CD4-positive, alpha-beta T cell treated with Interleukin-12 subunit alpha and Interleukin-12 subunit beta, for 1 hour (primary cell): ENCODE measurements around the gene IGFN1.
A peak's percentile ranks its signal among the peaks of the same experiment; 100 is the strongest.
"Not testable (repeated sequence)": the region's sequence is repeated elsewhere in the genome, so short reads cannot be mapped to it uniquely, and the experiment has no call there.

Source experiments
- DNase-seq: peaks from one replicate; pipeline ENCODE4 v3.0.0-alpha.2; 2020

IGFN1 gene

DNA sequence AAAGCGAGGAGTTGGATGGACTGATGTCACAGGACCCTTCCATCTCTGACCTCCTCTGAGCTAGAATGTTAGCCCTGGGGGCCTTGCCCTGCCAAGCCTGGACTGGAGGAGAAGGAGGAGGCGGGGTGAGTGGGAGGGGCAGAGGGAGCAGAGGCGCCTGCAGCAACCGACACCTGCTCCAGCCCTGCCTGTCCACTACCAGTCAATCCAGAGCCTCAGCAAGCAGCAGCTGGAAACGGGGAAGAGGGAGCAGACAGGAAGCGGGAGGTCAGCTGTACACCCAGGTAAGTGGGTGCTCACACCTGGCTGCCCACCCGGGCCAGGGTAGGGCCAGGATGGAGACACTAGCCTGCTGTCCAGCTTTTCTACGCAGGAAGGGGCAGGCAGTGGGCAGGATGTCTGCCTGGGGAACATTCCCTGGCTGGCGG is at the start of gene IGFN1:
Gene IGFN1 (plus strand): TSS at position 201 of the 428 bp plus-strand sequence. CDS start 2,470 bp downstream, outside the sequence.
- DNase-seq, result no peak

- no peak for DNase-seq
These were observed 49.7 kb upstream of the IGFN1 start for GRCh38 chr1:201140941-201141260.

DNA sequence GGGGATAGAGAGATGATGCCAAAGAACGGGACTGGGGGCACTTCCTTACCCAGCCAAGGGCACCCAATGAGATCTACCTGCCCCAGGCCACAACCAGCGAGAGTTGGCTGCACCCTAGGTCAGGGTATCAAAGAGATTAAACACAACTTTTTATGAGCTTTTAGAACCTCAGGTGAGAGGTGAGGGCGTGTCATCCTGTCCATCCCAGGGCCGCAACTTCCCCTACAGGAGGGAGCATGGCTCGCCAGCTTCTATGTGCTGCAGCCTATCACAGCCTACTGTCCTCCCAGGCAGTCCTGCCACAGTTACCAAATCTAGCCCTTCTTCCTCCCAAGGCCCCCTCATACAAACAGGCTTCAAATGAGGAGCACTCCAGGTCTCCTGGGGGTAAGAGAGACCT is 49.2 kb upstream of the IGFN1 start:
- no peak for DNase-seq

DNA sequence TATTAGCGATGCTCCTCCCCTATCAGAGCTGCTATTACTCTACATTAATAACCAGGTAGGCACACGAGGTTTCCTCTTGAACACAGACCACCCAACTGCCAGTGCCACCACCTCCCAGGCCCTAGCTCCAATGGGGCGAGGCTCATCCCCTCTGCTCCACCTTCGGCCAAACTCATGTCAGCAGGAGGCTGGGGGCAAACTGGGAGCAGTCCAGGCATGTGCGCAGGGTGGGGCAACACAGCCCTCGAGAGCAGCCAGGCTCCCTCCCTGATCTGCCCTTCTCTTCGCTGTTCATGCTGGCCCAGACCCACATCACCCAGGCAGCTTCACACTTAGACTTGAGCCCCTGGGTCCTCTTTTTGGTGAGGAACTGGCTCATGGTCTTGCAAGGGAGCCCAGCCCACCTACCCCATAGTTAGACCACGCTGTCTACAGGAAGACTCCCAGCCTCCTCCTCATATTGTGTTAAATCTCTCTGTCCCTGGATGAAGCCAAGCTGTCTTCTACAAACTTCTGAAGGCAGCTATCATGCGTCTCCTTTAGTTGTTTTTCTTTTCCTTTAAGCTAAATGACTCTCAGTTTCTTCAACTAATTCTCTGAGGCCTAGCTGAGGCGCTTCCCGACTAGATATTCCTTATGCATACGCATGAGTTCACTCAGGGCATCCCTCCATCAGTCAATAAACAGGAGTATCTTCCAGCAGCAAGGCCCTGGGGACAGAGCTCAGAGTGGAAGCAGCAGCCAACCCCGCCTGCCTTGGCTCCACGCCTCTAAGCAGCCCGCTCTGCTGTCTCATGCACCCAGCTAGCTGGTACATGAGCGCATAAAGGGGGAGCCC is 48.4 kb upstream of the IGFN1 start:
- no peak for DNase-seq

DNA sequence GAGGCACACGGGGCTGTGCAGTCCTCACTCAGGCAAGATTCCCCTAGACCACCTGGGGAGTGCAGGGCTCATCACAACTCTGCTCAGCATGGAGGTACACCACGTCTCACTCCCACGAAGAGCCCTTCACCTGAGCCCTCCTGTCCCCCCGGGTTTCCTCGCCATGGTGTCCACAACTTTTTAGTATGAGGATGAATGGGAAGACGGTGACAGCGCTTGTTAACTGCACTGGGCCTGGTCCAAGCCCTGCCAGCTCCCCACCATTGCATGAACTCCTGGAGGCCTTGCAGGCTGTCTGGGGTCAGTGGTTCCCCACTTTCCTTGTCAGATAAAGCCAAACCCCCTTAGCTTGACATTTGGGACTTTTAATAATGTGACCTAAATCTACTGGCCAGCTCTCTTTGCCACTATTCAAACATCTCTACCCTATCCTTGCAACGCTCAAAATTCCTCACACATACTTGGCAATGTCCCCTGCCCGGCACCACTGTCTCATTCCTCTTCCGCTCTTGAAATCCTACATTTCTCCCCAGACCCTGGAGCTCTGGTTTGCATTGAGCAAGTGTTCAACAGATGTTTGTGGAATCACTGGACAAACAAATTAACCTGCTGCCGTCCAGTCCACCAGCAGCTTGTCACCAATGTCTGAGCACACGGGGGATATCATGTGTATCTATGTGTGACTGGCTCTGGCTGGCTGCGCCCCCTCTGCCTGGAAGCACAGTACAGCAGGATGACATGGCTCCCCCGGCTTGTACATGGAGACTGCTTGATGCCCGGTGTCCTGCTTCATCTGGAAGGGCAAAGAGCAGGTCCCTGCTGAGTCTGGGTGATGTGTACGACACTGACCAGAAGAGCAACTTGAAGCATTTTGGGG is 47.5 kb upstream of the IGFN1 start:
- no peak for DNase-seq

GRCh38 chr1:201143726-201144635 is 46.6 kb upstream of the IGFN1 start:
- no peak for DNase-seq

GRCh38 chr1:201144701-201145100 is 45.9 kb upstream of the IGFN1 start:
- no peak for DNase-seq

DNA sequence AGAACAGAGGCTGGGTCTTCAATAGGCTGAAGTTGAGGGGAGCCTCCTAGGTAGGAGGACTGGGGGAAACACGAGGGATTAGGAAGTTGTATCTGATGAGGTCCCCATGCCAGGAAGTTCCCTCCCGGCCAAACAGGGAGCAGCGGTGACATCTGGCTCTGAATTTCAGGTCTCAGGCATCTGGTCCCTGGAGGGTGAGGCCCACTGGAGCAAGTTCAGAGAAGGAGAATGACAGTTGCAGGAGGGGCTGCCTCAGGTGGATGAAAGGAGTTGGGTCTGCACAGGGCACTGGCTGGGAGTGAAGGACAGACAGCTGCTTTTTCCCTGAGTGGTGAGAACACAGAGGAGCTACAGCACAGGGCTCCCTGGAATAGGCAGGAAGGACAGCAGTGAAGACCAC is 45.5 kb upstream of the IGFN1 start:
- no peak for DNase-seq

DNA sequence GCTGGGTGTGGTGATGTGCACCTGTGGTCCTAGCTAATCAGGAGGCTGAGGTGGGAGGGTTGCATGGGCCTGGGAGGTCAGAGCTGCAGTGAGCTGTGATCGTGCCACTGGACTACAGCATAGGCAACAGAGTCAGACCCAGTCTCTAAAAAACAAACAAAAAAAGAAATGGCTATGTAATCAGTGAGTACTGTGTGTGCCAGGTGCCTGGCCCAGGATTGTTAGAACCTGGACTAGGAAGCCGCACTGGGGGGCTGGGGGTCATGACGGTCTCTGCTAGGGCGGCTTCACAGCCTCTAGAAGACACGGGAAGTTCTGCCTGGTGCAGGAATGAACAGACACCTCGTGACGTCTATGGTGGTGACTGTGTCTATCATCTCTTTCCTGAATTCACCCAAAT is 44.8 kb upstream of the IGFN1 start:
- DNase-seq, result no peak

- no peak for DNase-seq
These were observed 43.8 kb upstream of the IGFN1 start for GRCh38 chr1:201146626-201147390.

GRCh38 chr1:201147396-201148015 is 43.1 kb upstream of the IGFN1 start:
- DNase-seq, result no peak

- peak; percentile 29 for DNase-seq
These were observed 41.2 kb upstream of the IGFN1 start for GRCh38 chr1:201149400-201149799.

GRCh38 chr1:201153474-201154388 is 36.9 kb upstream of the IGFN1 start:
- no peak for DNase-seq

GRCh38 chr1:201154389-201155165 is 36.0 kb upstream of the IGFN1 start, which contains the start of gene TMEM9:
TSS of gene TMEM9 (minus strand) at chr1:201154474. CDS start at chr1:201153923, 551 bp downstream.
- peak; percentile 97 for DNase-seq

DNA sequence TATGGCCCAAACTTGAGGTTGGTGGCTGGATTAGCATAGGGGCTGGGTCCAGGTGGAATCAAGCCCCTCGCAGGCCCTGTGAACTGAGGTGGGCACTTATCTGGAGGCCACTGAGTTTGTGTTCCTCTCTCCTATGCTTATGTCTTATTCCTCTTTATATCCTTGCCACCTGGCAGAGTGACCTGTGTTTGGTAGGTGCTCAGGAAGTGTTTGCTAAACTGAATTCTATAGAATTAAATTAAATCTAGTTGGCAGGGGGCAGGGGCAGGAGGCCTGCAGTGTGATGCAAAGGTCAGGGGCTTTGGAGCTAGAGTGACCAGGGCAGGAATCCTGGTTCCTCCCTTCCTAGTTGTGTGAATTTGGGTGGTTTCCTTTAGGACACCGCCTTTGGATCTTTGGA is 35.3 kb upstream of the IGFN1 start:
- no peak for DNase-seq

GRCh38 chr1:201156346-201156745 is 34.3 kb upstream of the IGFN1 start:
- no peak for DNase-seq

GRCh38 chr1:201156819-201157218 is 33.8 kb upstream of the IGFN1 start:
- no peak for DNase-seq

GRCh38 chr1:201157949-201158348 is 32.7 kb upstream of the IGFN1 start:
- no peak for DNase-seq

DNA sequence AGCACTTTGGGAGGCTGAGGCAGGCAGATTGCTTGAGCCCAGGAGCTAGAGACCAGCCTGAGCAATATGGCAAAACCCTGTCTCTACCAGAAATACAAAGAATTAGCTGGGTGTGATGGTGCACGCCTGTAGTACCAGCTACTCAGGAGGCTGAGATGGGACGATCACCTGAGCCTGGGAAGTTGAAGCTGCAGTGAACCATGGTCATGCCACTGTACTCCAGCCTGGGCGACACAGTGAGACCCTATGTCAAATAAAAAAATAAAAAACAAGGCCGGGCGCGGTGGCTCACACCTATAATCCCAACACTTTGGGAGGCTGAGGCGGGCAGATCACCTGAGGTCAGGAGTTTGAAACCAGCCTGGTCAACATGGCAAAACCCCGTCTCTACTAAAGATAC is 27.6 kb upstream of the IGFN1 start:
- DNase-seq, result not testable (repeated sequence)

GRCh38 chr1:201163707-201164106 is 26.9 kb upstream of the IGFN1 start:
- no peak for DNase-seq
